Panc1 (cell line): ENCODE results near the gene TMEFF2. TPM values are rescaled to one million over a fixed set of nuclear protein-coding genes. Genes with fewer than 3 reads are reported as not detected.

Experiments
- ATAC-seq: fragments of 200-7000 bp; cut with Tn5 transposase; 2 replicates; pipeline ENCODE4 v1.9.1; 2020; ENCODE audit warnings: mild to moderate bottlenecking, moderate library complexity
- BruUV-seq: library from RNA; stranded (reverse); fragments of 400-500 nt; replicated peaks from 2 replicates; lab custom pipeline; 2021; lab: Mats Ljungman, UMichigan
- CTCF ChIA-PET: fragments of 300-600 bp; sonication (Branson Sonifier 250); formaldehyde crosslinking; loops from one replicate; lab custom pipeline; 2022; ENCODE audit warnings: antibody characterized with exemption; lab: Charles Lee
- POLR2A ChIA-PET: fragments of 300-600 bp; sonication (Branson Sonifier 250); formaldehyde crosslinking; loops from one replicate; lab custom pipeline; 2022; ENCODE audit warnings: antibody characterized with exemption; lab: Charles Lee
- DNase-seq: peaks from one replicate; pipeline ENCODE4 v3.0.0-alpha.2; 2010; ENCODE audit warnings: low read depth, low spot score
- H3K27ac ChIP-seq: 2 replicates; pipeline ENCODE4 v1.5.1; 2011; ENCODE audit warnings: mild to moderate bottlenecking, low read length, inconsistent platforms
- H3K27me3 ChIP-seq: fragments of 200-500 bp; sonication (Bioruptor generic); 2 replicates; pipeline ENCODE4 v1.6.0; 2014; ENCODE audit warnings: low read length, inconsistent platforms; ENCODE audit not compliant: control insufficient read depth, insufficient read depth
- H3K36me3 ChIP-seq: fragments of 200-500 bp; sonication (Bioruptor generic); 2 replicates; pipeline ENCODE4 v1.5.1; 2014; ENCODE audit warnings: inconsistent platforms, mild to moderate bottlenecking, low read length, moderate library complexity; ENCODE audit not compliant: control insufficient read depth, insufficient read depth
- H3K4me1 ChIP-seq: 2 replicates; pipeline ENCODE4 v1.5.1; 2011; ENCODE audit warnings: inconsistent platforms, mild to moderate bottlenecking, low read length, moderate library complexity; ENCODE audit not compliant: control insufficient read depth, insufficient read depth
- H3K4me3 ChIP-seq, 2 experiments: 2 replicates each; pipeline ENCODE4 v1.5.1; 2011 to 2012; ENCODE audit warnings: low read depth in 2 of 2, low read length in 2 of 2, mild to moderate bottlenecking in 2 of 2, inconsistent platforms in 1 of 2, moderate library complexity in 1 of 2
- H3K9me3 ChIP-seq: fragments of 200-500 bp; sonication (Bioruptor generic); 2 replicates; pipeline ENCODE4 v1.5.1; 2014; ENCODE audit warnings: low read depth, mild to moderate bottlenecking, inconsistent platforms, low read length, moderate library complexity; ENCODE audit not compliant: control insufficient read depth, insufficient read depth
- CTCF ChIP-seq: fragments of 450-650 bp; IDR thresholded peaks from 2 replicates; pipeline ENCODE4 v1.5.1; 2017; ENCODE audit warnings: mild to moderate bottlenecking
- POLR2AphosphoS5 ChIP-seq: IDR thresholded peaks from 2 replicates; pipeline ENCODE4 v1.6.1; 2012; ENCODE audit warnings: mild to moderate bottlenecking, low read depth, low read length, moderate library complexity
- REST ChIP-seq, 2 experiments: IDR thresholded peaks; 2 replicates each; pipeline ENCODE4 v1.6.1; 2011 to 2012; ENCODE audit warnings: low read depth in 2 of 2, control low read depth in 1 of 2, low read length in 1 of 2, mild to moderate bottlenecking in 1 of 2, moderate library complexity in 1 of 2; ENCODE audit not compliant: insufficient read depth in 1 of 2
- SIN3A ChIP-seq: IDR thresholded peaks from 2 replicates; pipeline ENCODE4 v1.6.1; 2012; ENCODE audit warnings: low read depth, mild to moderate bottlenecking, low read length, moderate library complexity, borderline replicate concordance; ENCODE audit not compliant: insufficient read depth
- TCF7L2 ChIP-seq: IDR thresholded peaks from 2 replicates; pipeline ENCODE4 v1.6.1; 2011; ENCODE audit warnings: mild to moderate bottlenecking, low read depth, low read length, inconsistent platforms
- in situ Hi-C: cut with HindIII; loops from 2 replicates; pipeline ENCODE4 v1.10.0; 2016; ENCODE audit warnings: low sequenced_read_pairs, low pct_unique_long_range_greater_than_20kb
- intact Hi-C: fragments of 100-400 bp; cut with micrococcal nuclease; formaldehyde crosslinking; loops from one replicate; pipeline ENCODE4 v1.10.0; 2022; ENCODE audit not compliant: unreplicated experiment
- total RNA-seq: library from RNA; stranded (reverse); gene quantifications from one replicate; pipeline ENCODE4 v1.2.1, GENCODE V29; 2021; ENCODE audit not compliant: unreplicated experiment

Gene TMEFF2
- total RNA-seq, 1 experiment from 2014 or later: 1.5 TPM

- no TSS peak for BruUV-seq
- intact Hi-C loops (no loop called here), in situ Hi-C loops (no loop called here)
- ATAC-seq (no peak), DNase-seq (no peak)
- TF ChIP-seq REST (IDR thresholded peaks at IDR 0.05; ENCODE audit: insufficient read depth in 1 of 2, low read depth in 2 of 2, low read length in 1 of 2) (no peak), POLR2AphosphoS5 (no peak), CTCF (no peak), SIN3A (no peak), TCF7L2 (no peak)
- H3K27ac ChIP-seq: no peak overlapping the region
- no peaks in the 10 kb centered on the region for H3K9me3 ChIP-seq
- H3K27me3 ChIP-seq: no peaks in the 10 kb centered on the region
- CTCF ChIA-PET: no interaction called here
- no peaks in the 10 kb centered on the region for H3K36me3 ChIP-seq
- H3K4me1 ChIP-seq: no peaks in the 10 kb centered on the region
- POLR2A ChIA-PET: no interaction called here
- no peak overlapping the region for H3K4me3 ChIP-seq
Observed at GRCh38 chr2:192151853-192152252, 42.9 kb downstream of the TMEFF2 start.

- no peak overlapping the region for H3K4me3 ChIP-seq
- in situ Hi-C loops: no loop called here
Observed at GRCh38 chr2:192150166-192150565, 44.6 kb downstream of the TMEFF2 start.

More at GRCh38 chr2:192150166-192150565, 44.6 kb downstream of the TMEFF2 start:
- no TSS peak for BruUV-seq
- no peaks in the 10 kb centered on the region for H3K9me3 ChIP-seq
- no peaks in the 10 kb centered on the region for H3K4me1 ChIP-seq
- H3K27me3 ChIP-seq: no peaks in the 10 kb centered on the region
- ChIA-PET POLR2A (no interaction called here), CTCF (no interaction called here)
- DNase-seq (no peak), ATAC-seq (no peak)
- H3K36me3 ChIP-seq: no peaks in the 10 kb centered on the region
- TF ChIP-seq SIN3A: no peak
- no peak for TF ChIP-seq TCF7L2
- TF ChIP-seq POLR2AphosphoS5: no peak
- no peak for TF ChIP-seq CTCF
- no peak for TF ChIP-seq REST (IDR thresholded peaks at IDR 0.05; ENCODE audit: insufficient read depth in 1 of 2, low read depth in 2 of 2, low read length in 1 of 2)
- intact Hi-C loops: no loop called here
- no peak overlapping the region for H3K27ac ChIP-seq
